Stomach (tissue), 9 donors: ENCODE measurements around the gene PROX2. TPM values are rescaled to one million over a fixed set of nuclear protein-coding genes. Genes with fewer than 3 reads are reported as not detected.

Experiments
- DNase-seq, 2 donors: peaks; one replicate each; pipeline versions ENCODE4 v3.0.0 to v3.0.0-alpha.2; 2013 to 2019
- H3K27ac ChIP-seq, 5 donors: fragments of 200-600 bp in 4 of 5; sonication (generic) in 4 of 5; one replicate each; pipeline ENCODE4 v1.5.1; 2013 to 2019; ENCODE audit warnings: mild to moderate bottlenecking in 1 of 5, moderate library complexity in 1 of 5
- H3K27me3 ChIP-seq, 3 donors: fragments of 200-600 bp; sonication (generic); one replicate each; pipeline ENCODE4 v1.5.1; 2017 to 2019; ENCODE audit warnings: mixed run types in 1 of 3
- H3K36me3 ChIP-seq, 4 donors: fragments of 200-600 bp; sonication (generic); 1 replicate in 3 of 4; 2 replicates in 1 of 4; pipeline ENCODE4 v1.5.1; 2016 to 2019
- H3K4me1 ChIP-seq, 4 donors: fragments of 200-600 bp; sonication (generic); one replicate each; pipeline ENCODE4 v1.5.1; 2016 to 2019
- H3K4me3 ChIP-seq, 4 donors: fragments of 200-600 bp; sonication (generic) in 3 of 4; one replicate each; pipeline ENCODE4 v1.5.1; 2016 to 2019; ENCODE audit warnings: mild to moderate bottlenecking in 1 of 4
- H3K9me3 ChIP-seq, 4 donors: fragments of 200-600 bp; sonication (generic); one replicate each; pipeline ENCODE4 v1.5.1; 2016 to 2019
- CTCF ChIP-seq, 7 experiments: fragments of 450-650 bp in 4 of 7; fragments of 200-600 bp in 3 of 7; sonication (generic) in 3 of 7; IDR thresholded peaks; one replicate each; pipeline ENCODE4 v1.5.1; 2016 to 2019; ENCODE audit warnings: antibody characterized with exemption in 7 of 7, control low read depth in 2 of 7, mild to moderate bottlenecking in 1 of 7
- EP300 ChIP-seq: sonication (generic); formaldehyde crosslinking; IDR thresholded peaks from one replicate; pipeline ENCODE4 v1.6.1; 2017; ENCODE audit warnings: antibody characterized with exemption
- POLR2A ChIP-seq, 4 donors: fragments of 450-650 bp; IDR thresholded peaks; one replicate each; pipeline ENCODE4 v1.6.1; 2016; ENCODE audit warnings: antibody characterized with exemption in 4 of 4, control low read depth in 2 of 4, mild to moderate bottlenecking in 1 of 4, moderate library complexity in 1 of 4
- POLR2AphosphoS5 ChIP-seq, 3 donors: sonication (generic); formaldehyde crosslinking; IDR thresholded peaks; one replicate each; pipeline ENCODE4 v1.6.1; 2016; ENCODE audit warnings: antibody characterized with exemption in 3 of 3
- WGBS, 5 donors: extraction: QIAGEN DNeasy Blood & Tissue Kit in 3 of 5; methylation state at CpG; one replicate each; pipeline versions ENCODE4 v1.1.5 to v1.1.7; 2013 to 2018; 5-methylcytosine and 5-hydroxymethylcytosine counted together
- intact Hi-C: fragments of 100-400 bp; cut with DNase I; formaldehyde crosslinking; loops from one replicate; pipeline ENCODE4 v1.15.1; 2023; ENCODE audit warnings: low total_unique reads
- polyA plus RNA-seq, 3 donors: library from polyadenylated mRNA; stranded (reverse); fragments of 200-250 nt; gene quantifications; one replicate each; pipeline ENCODE4 v1.2.3, GENCODE V29; 2013
- total RNA-seq, 5 donors: library from RNA; depleted of rRNA; stranded (reverse); fragments of >200 nt; gene quantifications; one replicate each; pipeline versions ENCODE4 v1.1.0 to v1.2.3, GENCODE V29; 2014 to 2016
- donor health status: healthy with polysubstance abuse.
- donor health status: Bipolar disorder and iron deficiency.
- donor health status: healthy.

PROX2 gene
- total and polyA plus RNA-seq, 8 donors: not detected

DNA sequence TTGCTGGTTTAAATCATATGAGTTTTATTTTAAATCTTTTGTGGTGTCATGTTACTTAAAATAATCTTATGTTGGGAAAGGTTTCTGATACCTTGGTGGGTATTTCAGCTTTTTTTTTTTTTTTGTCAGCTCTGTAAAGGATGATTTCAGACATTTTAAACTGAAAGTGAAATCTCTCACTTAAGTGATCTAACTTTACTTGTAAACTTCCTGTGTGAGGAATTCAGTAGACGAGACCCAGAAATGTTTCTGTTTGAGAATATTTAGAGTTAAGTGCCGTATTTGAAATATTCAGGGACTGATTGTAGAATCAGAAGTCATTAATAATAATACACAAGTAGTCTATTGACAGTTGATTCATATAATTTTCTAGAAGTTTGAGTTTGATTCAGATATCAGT, 37.8 kb downstream of the PROX2 start:
- intact Hi-C loops: no loop called here
- no peaks in the 10 kb centered on the region for H3K9me3 ChIP-seq
- DNase-seq: no peak
- peaks cover 4 to 35% (median 32%) of the 10 kb centered on the region in 4 donors for H3K36me3 ChIP-seq
- TF ChIP-seq EP300: no peak
- no peak for TF ChIP-seq CTCF (IDR thresholded peaks at IDR 0.05)
- TF ChIP-seq POLR2AphosphoS5 (IDR thresholded peaks at IDR 0.05): no peak
- TF ChIP-seq POLR2A (IDR thresholded peaks at IDR 0.05): no peak
- no peak overlapping the region for H3K4me3 ChIP-seq
- peaks cover 0 to 17% (median 0%) of the 10 kb centered on the region in 4 donors for H3K4me1 ChIP-seq
- WGBS, 5 donors: 50 to 74% (median 61%) methylated on average over 2 of the region's 2 CpGs
- no peaks in the 10 kb centered on the region for H3K27me3 ChIP-seq
- H3K27ac ChIP-seq: peak overlapping the region in 3 of 5 donors; percentile 55 to 68 (median 56)

DNA sequence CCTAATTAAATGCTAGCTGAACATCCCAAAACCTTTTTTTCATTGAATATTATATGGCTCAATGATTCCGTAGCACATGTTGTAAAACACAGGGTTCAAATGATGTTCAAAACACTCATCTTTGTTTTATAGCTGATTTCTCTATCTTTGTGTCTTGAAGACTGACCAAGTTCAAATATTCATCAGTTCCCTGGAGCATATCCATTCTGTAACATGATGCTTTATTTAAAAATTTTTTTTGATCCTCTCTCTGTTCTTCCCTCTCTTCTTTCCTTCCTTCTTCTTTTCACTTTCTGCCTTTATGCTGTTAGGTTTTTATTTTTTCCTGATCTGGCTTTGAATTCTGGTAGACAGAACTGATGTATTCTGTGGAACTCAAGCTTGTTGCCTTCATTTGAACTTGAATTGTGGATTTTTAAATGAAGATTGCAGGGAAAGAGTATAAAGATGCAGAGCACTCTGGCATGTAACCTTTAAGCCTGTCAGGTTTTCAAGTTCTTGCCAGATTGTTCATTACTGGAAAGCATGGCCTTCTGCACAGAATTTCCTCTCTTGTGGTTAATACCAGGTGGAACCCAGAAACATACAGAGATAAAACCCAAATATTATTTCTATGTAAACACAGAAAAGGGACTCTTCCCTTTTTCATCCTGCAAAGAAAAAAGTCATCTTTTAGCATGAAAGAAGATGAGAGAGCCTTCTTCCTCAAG, 39.5 kb downstream of the PROX2 start:
- Histone ChIP-seq H3K4me3 (no peak overlapping the region), H3K4me1 (peaks cover 0 to 13% (median 0%) of the 10 kb centered on the region in 4 donors), H3K27me3 (no peaks in the 10 kb centered on the region), H3K27ac (peak overlapping the region in 2 of 5 donors; percentile 33), H3K9me3 (no peaks in the 10 kb centered on the region), H3K36me3 (peaks cover 4 to 50% (median 37%) of the 10 kb centered on the region in 4 donors)
- intact Hi-C loops: no loop called here
- WGBS, 5 donors: 80 to 96% (median 89%) methylated on average over 1 of the region's 1 CpG
- TF ChIP-seq POLR2AphosphoS5 (IDR thresholded peaks at IDR 0.05) (no peak), POLR2A (IDR thresholded peaks at IDR 0.05) (no peak), EP300 (no peak), CTCF (IDR thresholded peaks at IDR 0.05) (no peak)
- no peak for DNase-seq

DNA sequence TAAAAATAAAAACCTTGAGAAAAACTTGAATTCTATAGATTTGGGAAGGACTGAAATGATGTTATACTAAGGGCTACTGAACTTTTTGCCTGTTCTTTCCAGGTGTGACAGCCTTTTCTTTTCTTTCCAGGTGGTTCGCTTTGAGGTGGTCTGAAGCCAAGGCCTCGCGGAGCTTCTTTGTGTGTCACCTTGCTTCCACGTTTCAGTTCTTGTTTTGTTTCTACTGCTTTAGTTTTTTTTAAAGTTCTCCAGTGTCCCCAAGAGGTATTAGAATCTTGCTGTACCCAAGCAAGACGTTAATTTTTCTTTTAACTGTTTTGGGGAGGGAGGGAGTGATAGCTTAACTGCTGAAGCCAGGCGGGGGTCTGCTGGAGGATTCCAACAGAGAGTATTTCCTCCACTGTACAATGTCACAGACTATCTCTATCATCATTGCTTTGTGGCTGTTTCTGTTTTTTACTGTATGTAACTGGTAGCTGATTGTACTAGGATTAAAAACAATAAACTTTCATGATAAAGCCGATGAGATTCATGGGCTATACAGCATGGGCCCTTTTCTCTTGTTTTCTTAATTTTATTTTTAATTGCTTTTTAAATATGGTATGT, 40.2 kb downstream of the PROX2 start:
- no peak for DNase-seq
- intact Hi-C loops: no loop called here
- peaks cover 0 to 9% (median 0%) of the 10 kb centered on the region in 4 donors for H3K4me1 ChIP-seq
- H3K27me3 ChIP-seq: no peaks in the 10 kb centered on the region
- H3K27ac ChIP-seq: peak overlapping the region in 1 of 5 donors; percentile 33
- 84 to 89% (median 87%) methylated on average over 7 of the region's 7 CpGs for WGBS, 5 donors
- TF ChIP-seq POLR2A (IDR thresholded peaks at IDR 0.05): no peak
- no peak for TF ChIP-seq POLR2AphosphoS5 (IDR thresholded peaks at IDR 0.05)
- TF ChIP-seq EP300: no peak
- TF ChIP-seq CTCF (IDR thresholded peaks at IDR 0.05): no peak
- H3K36me3 ChIP-seq: peaks cover 10 to 50% (median 39%) of the 10 kb centered on the region in 4 donors
- H3K4me3 ChIP-seq: no peak overlapping the region
- no peaks in the 10 kb centered on the region for H3K9me3 ChIP-seq

DNA sequence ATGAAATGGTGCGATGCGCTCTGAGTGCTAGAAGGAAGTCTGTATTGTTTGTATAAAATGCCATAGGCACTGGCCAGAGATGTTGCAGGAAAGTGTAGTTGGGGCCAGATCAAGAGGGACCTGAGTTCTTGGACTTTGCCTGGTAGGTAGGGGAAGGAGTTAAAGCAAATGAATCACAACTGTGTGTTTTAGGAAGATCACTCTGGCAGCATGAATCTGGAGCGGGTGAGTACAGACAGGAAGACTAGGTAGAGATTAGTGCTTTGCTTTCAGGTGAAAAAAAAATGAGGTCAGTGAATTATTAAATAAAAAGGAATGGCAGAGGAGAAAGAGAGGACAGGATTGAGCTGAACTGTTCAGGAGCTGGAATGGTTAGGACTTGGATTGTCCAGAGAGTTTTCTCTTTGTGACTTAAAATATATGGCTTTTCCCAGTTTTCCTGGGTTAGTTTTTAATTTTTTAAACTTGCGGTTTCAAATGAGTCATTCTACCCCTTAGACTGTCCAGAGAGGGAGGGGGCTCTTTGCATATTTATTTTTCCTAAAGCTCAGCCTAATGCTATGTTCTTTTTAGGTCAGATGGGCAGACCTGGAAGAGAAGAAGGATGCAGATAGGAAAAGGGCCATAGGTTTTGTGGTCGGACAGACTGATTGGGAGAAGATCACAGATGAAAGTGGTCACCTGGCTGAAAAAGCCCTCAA, 41.1 kb downstream of the PROX2 start:
- H3K27ac ChIP-seq: no peak overlapping the region
- H3K4me3 ChIP-seq: no peak overlapping the region
- intact Hi-C loops: no loop called here

More for the DNA sequence above, 41.1 kb downstream of the PROX2 start:
- Histone ChIP-seq H3K9me3 (no peaks in the 10 kb centered on the region), H3K27me3 (no peaks in the 10 kb centered on the region), H3K4me1 (peaks cover 0 to 9% (median 0%) of the 10 kb centered on the region in 4 donors), H3K36me3 (peaks cover 12 to 52% (median 40%) of the 10 kb centered on the region in 4 donors)
- TF ChIP-seq POLR2AphosphoS5 (IDR thresholded peaks at IDR 0.05) (no peak), CTCF (IDR thresholded peaks at IDR 0.05) (no peak), POLR2A (IDR thresholded peaks at IDR 0.05) (no peak), EP300 (no peak)
- WGBS, 5 donors: 74 to 89% (median 78%) methylated on average over 5 of the region's 5 CpGs
- no peak for DNase-seq
